Epithelial cell of esophagus (primary cell): ENCODE measurements around the gene ST8SIA6.
A peak's percentile ranks its signal among the peaks of the same experiment; 100 is the strongest.

Experiments used
- DNase-seq: peaks from one replicate; pipeline ENCODE4 v3.0.0; 2010; ENCODE audit warnings: low read depth
- H3K4me3 ChIP-seq: 2 replicates; pipeline ENCODE4 v1.5.1; 2011; ENCODE audit warnings: mild to moderate bottlenecking, low read length, control low read depth
- CTCF ChIP-seq: IDR thresholded peaks from 2 replicates; pipeline ENCODE4 v1.5.1; 2011; ENCODE audit warnings: low read depth, mild to moderate bottlenecking, low read length, control low read depth, inconsistent platforms; ENCODE audit not compliant: insufficient read depth; ENCODE audit errors: missing control alignments

The ST8SIA6 gene

GRCh38 chr10:17427201-17427600, 27.2 kb downstream of the ST8SIA6 start:
- H3K4me3 ChIP-seq = no peak overlapping the region
- no peak for TF ChIP-seq CTCF
- DNase-seq = no peak

- no peak overlapping the region for H3K4me3 ChIP-seq
- TF ChIP-seq CTCF = no peak
- no peak for DNase-seq
Observed at GRCh38 chr10:17426263-17426750, 28.1 kb downstream of the ST8SIA6 start.

GRCh38 chr10:17425584-17426262, 28.7 kb downstream of the ST8SIA6 start:
- no peak for TF ChIP-seq CTCF
- no peak for DNase-seq
- no peak overlapping the region for H3K4me3 ChIP-seq

- TF ChIP-seq CTCF = no peak
- DNase-seq = peak; percentile 16
- H3K4me3 ChIP-seq = no peak overlapping the region
Observed at GRCh38 chr10:17423632-17424186, 30.7 kb downstream of the ST8SIA6 start.

- no peak for TF ChIP-seq CTCF
Observed at GRCh38 chr10:17422931-17423330, 31.5 kb downstream of the ST8SIA6 start.

GRCh38 chr10:17418249-17418648, 36.1 kb downstream of the ST8SIA6 start:
- TF ChIP-seq CTCF = no peak
- H3K4me3 ChIP-seq = no peak overlapping the region
- DNase-seq = peak; percentile 42

More at GRCh38 chr10:17422931-17423330, 31.5 kb downstream of the ST8SIA6 start:
- no peak for DNase-seq
- H3K4me3 ChIP-seq = no peak overlapping the region
